Measurements from ENCODE around the gene ADARB2.

ADARB2 gene

GRCh38 chr10:1380088-1380671 lies 357.1 kb downstream of the ADARB2 start:
- H3K4me3 ChIP-seq (ENCODE audit: low read depth, low read length), result no peak overlapping the region

- H3K4me3 ChIP-seq (ENCODE audit: low read depth, low read length), result no peak overlapping the region
These were observed 357.7 kb downstream of the ADARB2 start for GRCh38 chr10:1379601-1380000.

GRCh38 chr10:1378473-1378872 lies 358.9 kb downstream of the ADARB2 start:
- H3K4me3 ChIP-seq (ENCODE audit: low read depth, low read length), result no peak overlapping the region

GRCh38 chr10:1377740-1378397 lies 359.5 kb downstream of the ADARB2 start:
- H3K4me3 ChIP-seq (ENCODE audit: low read depth, low read length), result no peak overlapping the region

- no peak overlapping the region for H3K4me3 ChIP-seq (ENCODE audit: low read depth, low read length)
These were observed 360.1 kb downstream of the ADARB2 start for GRCh38 chr10:1377231-1377630.

GRCh38 chr10:1376384-1376945 lies 360.9 kb downstream of the ADARB2 start:
- H3K4me3 ChIP-seq (ENCODE audit: low read depth, low read length), result no peak overlapping the region

- no peak overlapping the region for H3K4me3 ChIP-seq (ENCODE audit: low read depth, low read length)
These were observed 361.8 kb downstream of the ADARB2 start for GRCh38 chr10:1375346-1376170.

GRCh38 chr10:1374511-1375345 lies 362.6 kb downstream of the ADARB2 start:
- no peak overlapping the region for H3K4me3 ChIP-seq (ENCODE audit: low read depth, low read length)

GRCh38 chr10:1373287-1373686 lies 364.0 kb downstream of the ADARB2 start:
- H3K4me3 ChIP-seq (ENCODE audit: low read depth, low read length), result no peak overlapping the region

- no peak overlapping the region for H3K4me3 ChIP-seq (ENCODE audit: low read depth, low read length)
These were observed 365.1 kb downstream of the ADARB2 start for GRCh38 chr10:1372212-1372611.

GRCh38 chr10:1370298-1370697 lies 367.0 kb downstream of the ADARB2 start:
- H3K4me3 ChIP-seq (ENCODE audit: low read depth, low read length), result no peak overlapping the region

- H3K4me3 ChIP-seq (ENCODE audit: low read depth, low read length), result no peak overlapping the region
These were observed 367.7 kb downstream of the ADARB2 start for GRCh38 chr10:1369665-1370064.

- no peak overlapping the region for H3K4me3 ChIP-seq (ENCODE audit: low read depth, low read length)
These were observed 368.1 kb downstream of the ADARB2 start for GRCh38 chr10:1369197-1369596.

GRCh38 chr10:1368842-1369171 lies 368.5 kb downstream of the ADARB2 start:
- H3K4me3 ChIP-seq (ENCODE audit: low read depth, low read length), result no peak overlapping the region

GRCh38 chr10:1367938-1368841 lies 369.1 kb downstream of the ADARB2 start:
- H3K4me3 ChIP-seq (ENCODE audit: low read depth, low read length), result no peak overlapping the region

- no peak overlapping the region for H3K4me3 ChIP-seq (ENCODE audit: low read depth, low read length)
These were observed 370.4 kb downstream of the ADARB2 start for GRCh38 chr10:1366811-1367425.

GRCh38 chr10:1366322-1366691 lies 371.0 kb downstream of the ADARB2 start:
- H3K4me3 ChIP-seq (ENCODE audit: low read depth, low read length), result no peak overlapping the region

GRCh38 chr10:1365540-1366321 lies 371.6 kb downstream of the ADARB2 start:
- H3K4me3 ChIP-seq (ENCODE audit: low read depth, low read length), result no peak overlapping the region
